GM10266 (cell line): ENCODE data around the gene MNDA.

ENCODE experiments used
- DNase-seq: peaks from one replicate; pipeline ENCODE4 v3.0.0; 2012; ENCODE audit errors: extremely low spot score
- TF ChIP-seq, protein P1 (sequence below): IDR thresholded peaks from 2 replicates; pipeline ENCODE4 v1.5.1; 2012; ENCODE audit warnings: mild to moderate bottlenecking, low read depth; ENCODE audit not compliant: control insufficient read depth, insufficient read depth; ENCODE audit errors: missing control alignments

Gene MNDA

DNA sequence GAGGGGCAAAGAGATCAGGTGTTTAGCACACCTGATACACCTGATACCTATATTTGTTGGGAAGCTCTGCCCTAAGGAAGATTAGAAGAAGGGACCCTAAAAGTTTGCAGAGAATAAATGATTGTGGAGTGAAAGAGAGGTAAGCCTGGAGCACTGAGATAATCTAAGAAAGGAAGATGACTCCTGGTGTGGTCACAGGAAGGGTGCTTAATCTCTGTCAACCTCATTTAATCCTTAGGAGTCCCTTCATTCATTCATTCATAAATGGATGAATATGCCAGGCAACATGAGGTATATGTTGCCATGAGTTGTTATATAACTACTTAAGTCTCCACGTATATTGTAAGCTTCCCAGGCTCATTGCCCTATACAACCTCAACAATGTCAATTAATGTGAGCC, 16.2 kb upstream of the MNDA start:
- no peak for DNase-seq
- TF ChIP-seq, protein P1, sequence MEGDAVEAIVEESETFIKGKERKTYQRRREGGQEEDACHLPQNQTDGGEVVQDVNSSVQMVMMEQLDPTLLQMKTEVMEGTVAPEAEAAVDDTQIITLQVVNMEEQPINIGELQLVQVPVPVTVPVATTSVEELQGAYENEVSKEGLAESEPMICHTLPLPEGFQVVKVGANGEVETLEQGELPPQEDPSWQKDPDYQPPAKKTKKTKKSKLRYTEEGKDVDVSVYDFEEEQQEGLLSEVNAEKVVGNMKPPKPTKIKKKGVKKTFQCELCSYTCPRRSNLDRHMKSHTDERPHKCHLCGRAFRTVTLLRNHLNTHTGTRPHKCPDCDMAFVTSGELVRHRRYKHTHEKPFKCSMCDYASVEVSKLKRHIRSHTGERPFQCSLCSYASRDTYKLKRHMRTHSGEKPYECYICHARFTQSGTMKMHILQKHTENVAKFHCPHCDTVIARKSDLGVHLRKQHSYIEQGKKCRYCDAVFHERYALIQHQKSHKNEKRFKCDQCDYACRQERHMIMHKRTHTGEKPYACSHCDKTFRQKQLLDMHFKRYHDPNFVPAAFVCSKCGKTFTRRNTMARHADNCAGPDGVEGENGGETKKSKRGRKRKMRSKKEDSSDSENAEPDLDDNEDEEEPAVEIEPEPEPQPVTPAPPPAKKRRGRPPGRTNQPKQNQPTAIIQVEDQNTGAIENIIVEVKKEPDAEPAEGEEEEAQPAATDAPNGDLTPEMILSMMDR = no peak

DNA sequence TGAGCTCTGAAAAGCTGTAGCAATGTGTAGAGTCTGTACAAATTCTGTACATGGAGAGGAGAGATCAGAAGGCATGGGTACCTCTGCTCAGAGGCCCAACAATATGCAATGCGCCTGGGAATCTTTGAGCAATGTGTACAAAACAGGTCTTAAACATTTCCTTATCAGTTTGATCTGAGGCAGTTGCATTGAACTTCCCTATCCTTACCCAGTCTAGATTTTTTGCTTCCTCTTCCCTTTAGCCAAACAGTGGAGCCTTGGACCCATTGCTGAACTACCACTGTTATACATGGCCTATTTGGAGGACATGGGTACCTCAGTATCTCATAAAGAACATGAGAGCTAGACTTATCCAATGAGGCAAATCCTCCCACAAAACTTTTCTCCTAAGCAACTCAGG, 12.6 kb upstream of the MNDA start:
- no peak for DNase-seq
- TF ChIP-seq, protein P1 = no peak

DNA sequence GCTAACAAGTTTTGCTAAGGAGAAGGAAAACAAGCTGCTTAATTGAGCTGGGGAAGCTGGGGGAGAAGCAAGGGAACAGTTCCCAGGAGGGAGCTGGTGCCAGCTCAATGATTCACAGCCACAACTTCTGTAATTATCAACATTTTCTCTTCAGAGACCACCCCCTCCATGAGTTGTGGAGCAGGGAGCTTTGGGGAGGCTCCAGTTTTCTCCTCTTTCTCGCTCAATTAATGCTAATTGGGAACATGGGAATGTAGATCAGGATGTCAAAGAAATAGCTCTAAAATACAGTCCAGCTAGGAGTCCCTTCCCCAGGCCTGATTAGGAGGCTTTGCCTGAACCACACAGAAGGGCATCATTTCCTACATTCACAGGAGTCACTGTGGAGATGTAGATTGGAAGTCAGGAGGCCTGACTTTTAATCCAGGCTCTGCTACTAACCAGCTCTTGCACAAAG, 12.1 kb upstream of the MNDA start:
- DNase-seq = no peak
- TF ChIP-seq, protein P1 = no peak

DNA sequence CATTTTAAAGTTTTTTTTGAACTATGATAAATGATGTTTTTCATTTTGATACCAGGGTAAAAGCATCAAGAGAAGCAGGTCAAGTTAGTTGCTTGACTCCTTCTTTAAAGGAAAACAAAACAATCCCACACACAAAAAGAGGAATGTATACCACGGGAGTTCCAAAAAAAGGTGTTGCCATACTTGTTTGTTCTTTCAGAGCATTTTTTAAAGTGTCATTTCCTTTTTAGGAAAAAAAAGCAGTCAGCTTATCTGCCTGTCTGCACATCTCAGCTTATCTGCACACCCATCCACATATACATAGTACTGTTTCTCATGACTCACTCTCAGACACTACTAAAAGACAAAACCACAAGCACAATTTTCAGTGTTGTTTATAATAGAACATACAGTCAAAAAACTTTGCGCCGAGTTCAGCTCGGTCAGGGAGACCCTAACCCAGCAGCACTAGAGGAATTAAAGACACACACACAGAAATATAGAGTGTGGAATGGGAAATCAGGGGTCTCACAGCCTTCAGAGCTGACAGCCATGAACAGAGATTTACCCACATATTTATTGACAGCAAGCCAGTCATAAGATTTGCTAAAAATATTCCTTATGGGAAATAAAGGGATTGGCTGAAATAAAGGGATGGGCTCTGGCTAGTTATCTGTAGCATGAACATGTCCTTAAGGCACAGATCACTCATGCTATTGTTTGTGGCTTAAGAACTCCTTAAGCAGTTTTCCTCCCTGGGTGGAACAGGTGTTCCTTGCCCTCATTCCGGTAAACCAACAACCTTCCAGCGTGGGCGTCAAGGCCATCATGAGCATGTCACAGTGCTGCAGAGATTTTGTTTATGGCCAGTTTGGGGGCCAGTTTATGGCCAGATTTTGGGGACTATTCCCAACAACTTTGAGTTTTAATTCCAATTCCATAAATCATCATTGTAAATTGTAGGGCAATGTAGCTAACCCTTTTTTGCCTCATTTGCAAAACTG, 11.4 kb upstream of the MNDA start:
- DNase-seq = no peak
- TF ChIP-seq, protein P1 = no peak

DNA sequence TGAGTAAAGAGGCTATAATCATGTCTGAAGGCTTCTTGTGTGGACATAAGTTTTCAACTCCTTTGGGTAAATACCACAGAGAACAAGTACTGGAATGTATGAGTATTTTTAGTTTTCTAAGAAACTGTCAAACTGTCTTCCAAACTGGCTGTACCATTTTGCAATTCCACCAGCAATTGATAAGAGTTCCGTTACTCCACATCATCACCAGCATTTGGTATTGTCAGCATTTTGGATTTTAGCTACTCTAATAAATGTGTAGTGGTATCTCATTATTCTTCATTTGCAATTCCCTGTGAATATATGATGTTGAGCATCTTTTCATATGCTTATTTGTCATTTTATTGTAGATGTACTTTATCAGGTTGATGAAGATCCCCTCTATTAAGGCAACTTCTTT, 9.4 kb upstream of the MNDA start:
- DNase-seq = no peak
- TF ChIP-seq, protein P1 = no peak

DNA sequence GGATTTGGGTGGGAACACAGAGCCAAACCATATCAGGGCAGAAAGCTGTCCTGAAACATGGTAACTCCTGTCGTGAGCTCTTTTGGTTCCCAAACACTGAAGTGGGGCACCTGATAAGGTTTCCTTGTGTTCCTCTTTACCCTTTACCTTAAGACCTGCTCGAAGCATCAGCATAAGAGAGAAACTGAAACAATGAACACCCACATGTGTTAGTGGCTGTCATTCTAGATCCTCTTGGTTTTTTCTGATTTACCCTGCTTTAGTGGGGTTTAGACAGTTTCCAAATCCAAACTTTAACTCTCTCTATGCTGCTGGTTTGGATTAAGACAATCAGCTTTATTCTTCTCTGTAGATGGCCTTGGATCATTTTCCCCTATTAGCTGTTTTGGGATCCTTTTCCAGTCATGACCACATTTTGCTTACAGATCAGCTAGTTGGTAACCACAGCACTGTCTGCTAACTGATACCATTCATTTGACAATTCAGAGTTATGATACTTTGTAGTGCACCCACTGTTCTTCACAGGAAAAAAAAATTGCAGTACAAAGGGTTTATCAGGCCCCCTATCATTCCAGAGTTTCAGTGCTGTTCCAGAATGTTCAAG, 975 bp upstream of the MNDA start:
- DNase-seq = peak; percentile 10
- TF ChIP-seq, protein P1 = no peak

DNA sequence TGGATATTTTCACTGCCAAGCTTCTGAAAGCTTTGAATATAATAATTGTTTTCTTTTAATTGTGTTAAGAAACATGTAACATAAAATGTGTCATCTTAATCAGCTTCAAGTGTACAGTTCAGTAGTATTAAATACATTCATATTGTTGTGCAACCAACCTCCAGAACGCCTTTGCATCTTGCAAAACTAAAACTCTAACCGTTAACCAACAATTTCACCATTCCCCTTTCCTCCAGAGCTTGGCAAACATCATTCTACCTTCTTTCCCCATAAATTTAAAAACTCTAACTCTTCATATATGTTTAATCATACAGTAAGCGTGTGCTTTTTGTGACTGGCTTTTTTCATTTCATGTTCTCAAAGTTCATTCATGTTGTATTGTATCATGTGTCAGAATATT, 2.1 kb downstream of the MNDA start:
- TF ChIP-seq, protein P1 = no peak
- DNase-seq = no peak
